Colonic mucosa (tissue), 4 donors: ENCODE measurements around the gene SCFD1. TPM values are rescaled to one million over a fixed set of nuclear protein-coding genes. Genes with fewer than 3 reads are reported as not detected.
"Not testable (repeated sequence)": the region's sequence is repeated elsewhere in the genome, so short reads cannot be mapped to it uniquely, and the experiment has no call there.

Experiments used
- DNase-seq: peaks from one replicate; pipeline ENCODE4 v3.0.0-alpha.2; 2020
- H3K27ac ChIP-seq: fragments of 200-600 bp; one replicate; pipeline ENCODE4 v1.8.0; 2021
- H3K27me3 ChIP-seq: fragments of 200-600 bp; one replicate; pipeline ENCODE4 v1.8.0; 2021
- H3K36me3 ChIP-seq: fragments of 200-600 bp; one replicate; pipeline ENCODE4 v1.8.0; 2021
- H3K4me1 ChIP-seq: fragments of 200-600 bp; one replicate; pipeline ENCODE4 v1.8.0; 2021; ENCODE audit warnings: mild to moderate bottlenecking
- H3K4me3 ChIP-seq: fragments of 200-600 bp; one replicate; pipeline ENCODE4 v1.8.0; 2021
- H3K9ac ChIP-seq, 2 donors: one replicate each; pipeline ENCODE4 v1.7.0; 2013; ENCODE audit warnings: control low read depth in 2 of 2, low read depth in 2 of 2, low read length in 2 of 2
- H3K9me3 ChIP-seq: fragments of 200-600 bp; one replicate; pipeline ENCODE4 v1.8.0; 2021
- intact Hi-C: fragments of 100-400 bp; cut with DNase I; formaldehyde crosslinking; loops from one replicate; pipeline ENCODE4 v1.14.1; 2022
- total RNA-seq, 2 donors: library from RNA; stranded (reverse); fragmentation: NEBNext Ultra II Directional in 1 of 2; extraction: Animal tissue kit (Norgen Biotek cat#: 25700) in 1 of 2; gene quantifications; one replicate each; pipeline ENCODE4 v1.2.1, GENCODE V29; 2021
- TF ChIP-seq, protein P1 (sequence below): fragments of 200-600 bp; IDR thresholded peaks from one replicate; pipeline ENCODE4 v1.8.0; 2022; ENCODE audit warnings: antibody characterized with exemption, mild to moderate bottlenecking
- donor health status: healthy.
- donor health status: DM: no; HTN: no; CAD: no.
- donor health status: DM: no; HTN: no; CAD: no.

Gene SCFD1
- total RNA-seq, 2 donors from 2014 or later = 70.2 to 78.7 TPM

DNA sequence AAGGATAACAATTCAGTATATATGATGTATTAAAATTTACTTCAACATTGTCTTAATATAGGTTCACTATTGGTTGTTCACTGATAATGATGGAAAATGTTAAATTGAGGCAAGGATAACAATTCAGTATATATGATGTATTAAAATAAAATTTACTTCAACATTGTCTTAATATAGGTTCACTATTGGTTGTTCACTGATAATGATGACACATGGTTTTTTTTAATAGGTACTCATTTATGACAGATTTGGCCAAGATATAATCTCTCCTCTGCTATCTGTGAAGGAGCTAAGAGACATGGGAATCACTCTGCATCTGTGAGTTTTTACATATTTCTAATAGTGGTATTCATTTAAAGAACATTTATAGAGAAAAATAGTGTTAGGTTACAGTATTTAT lies 8.1 kb downstream of the SCFD1 start:
- no peaks in the 10 kb centered on the region for H3K4me1 ChIP-seq

GRCh38 chr14:30632730-30633129 lies 10.6 kb downstream of the SCFD1 start:
- TF ChIP-seq, protein P1, sequence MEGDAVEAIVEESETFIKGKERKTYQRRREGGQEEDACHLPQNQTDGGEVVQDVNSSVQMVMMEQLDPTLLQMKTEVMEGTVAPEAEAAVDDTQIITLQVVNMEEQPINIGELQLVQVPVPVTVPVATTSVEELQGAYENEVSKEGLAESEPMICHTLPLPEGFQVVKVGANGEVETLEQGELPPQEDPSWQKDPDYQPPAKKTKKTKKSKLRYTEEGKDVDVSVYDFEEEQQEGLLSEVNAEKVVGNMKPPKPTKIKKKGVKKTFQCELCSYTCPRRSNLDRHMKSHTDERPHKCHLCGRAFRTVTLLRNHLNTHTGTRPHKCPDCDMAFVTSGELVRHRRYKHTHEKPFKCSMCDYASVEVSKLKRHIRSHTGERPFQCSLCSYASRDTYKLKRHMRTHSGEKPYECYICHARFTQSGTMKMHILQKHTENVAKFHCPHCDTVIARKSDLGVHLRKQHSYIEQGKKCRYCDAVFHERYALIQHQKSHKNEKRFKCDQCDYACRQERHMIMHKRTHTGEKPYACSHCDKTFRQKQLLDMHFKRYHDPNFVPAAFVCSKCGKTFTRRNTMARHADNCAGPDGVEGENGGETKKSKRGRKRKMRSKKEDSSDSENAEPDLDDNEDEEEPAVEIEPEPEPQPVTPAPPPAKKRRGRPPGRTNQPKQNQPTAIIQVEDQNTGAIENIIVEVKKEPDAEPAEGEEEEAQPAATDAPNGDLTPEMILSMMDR = no peak
- no peaks in the 10 kb centered on the region for H3K36me3 ChIP-seq
- H3K9ac ChIP-seq = no peak overlapping the region
- no peak for DNase-seq
- H3K27me3 ChIP-seq = no peaks in the 10 kb centered on the region
- intact Hi-C loops = no loop called here
- no peaks in the 10 kb centered on the region for H3K9me3 ChIP-seq
- no peak overlapping the region for H3K27ac ChIP-seq
- no peak overlapping the region for H3K4me3 ChIP-seq
- no peaks in the 10 kb centered on the region for H3K4me1 ChIP-seq

More for the DNA sequence above, 8.1 kb downstream of the SCFD1 start:
- H3K27me3 ChIP-seq = no peaks in the 10 kb centered on the region
- H3K27ac ChIP-seq = no peak overlapping the region
- H3K9me3 ChIP-seq = no peaks in the 10 kb centered on the region
- no peak overlapping the region for H3K4me3 ChIP-seq
- no peak overlapping the region for H3K9ac ChIP-seq
- no peak for DNase-seq
- H3K36me3 ChIP-seq = no peaks in the 10 kb centered on the region
- intact Hi-C loops = no loop called here
- TF ChIP-seq, protein P1 = no peak

- H3K36me3 ChIP-seq = no peaks in the 10 kb centered on the region
Measured at GRCh38 chr14:30638926-30639325, 16.8 kb downstream of the SCFD1 start.

GRCh38 chr14:30641207-30641606 lies 19.1 kb downstream of the SCFD1 start:
- H3K36me3 ChIP-seq = no peaks in the 10 kb centered on the region
- intact Hi-C loops = no loop called here
- H3K4me3 ChIP-seq = no peak overlapping the region
- H3K27ac ChIP-seq = no peak overlapping the region
- H3K4me1 ChIP-seq = no peaks in the 10 kb centered on the region
- H3K9ac ChIP-seq = no peak overlapping the region
- TF ChIP-seq, protein P1 = no peak
- no peak for DNase-seq
- H3K27me3 ChIP-seq = no peaks in the 10 kb centered on the region
- no peaks in the 10 kb centered on the region for H3K9me3 ChIP-seq

More at GRCh38 chr14:30638926-30639325, 16.8 kb downstream of the SCFD1 start:
- no peak overlapping the region for H3K27ac ChIP-seq
- H3K4me3 ChIP-seq = no peak overlapping the region
- H3K4me1 ChIP-seq = no peaks in the 10 kb centered on the region
- no peaks in the 10 kb centered on the region for H3K27me3 ChIP-seq
- intact Hi-C loops = no loop called here
- no peak for DNase-seq
- H3K9me3 ChIP-seq = no peaks in the 10 kb centered on the region
- H3K9ac ChIP-seq = no peak overlapping the region
- TF ChIP-seq, protein P1 = no peak

DNA sequence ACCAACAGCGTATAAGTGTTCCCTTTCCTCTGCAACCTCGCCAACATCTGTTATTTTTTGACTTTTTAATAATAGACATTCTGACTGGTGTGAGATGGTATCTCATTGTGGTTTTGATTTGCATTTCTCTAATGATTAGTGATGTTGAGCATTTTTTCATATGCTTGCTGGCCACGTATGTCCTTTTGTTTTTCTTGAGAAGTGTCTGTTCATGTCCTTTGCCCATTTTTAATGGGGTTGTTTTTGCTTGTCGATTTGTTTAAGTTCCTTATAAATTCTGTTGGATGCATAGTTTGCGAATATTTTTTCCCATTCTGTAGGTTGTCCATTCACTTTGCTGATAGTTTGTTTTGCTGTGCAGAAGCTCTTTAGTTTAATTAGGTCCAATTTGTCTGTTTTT lies 22.3 kb downstream of the SCFD1 start:
- not testable (repeated sequence) for H3K36me3 ChIP-seq, DNase-seq

GRCh38 chr14:30645600-30645999 lies 23.5 kb downstream of the SCFD1 start:
- H3K4me3 ChIP-seq = no peak overlapping the region

More for the DNA sequence above, 22.3 kb downstream of the SCFD1 start:
- H3K9me3 ChIP-seq, H3K9ac ChIP-seq, H3K27me3 ChIP-seq, H3K27ac ChIP-seq, intact Hi-C loops, H3K4me3 ChIP-seq, H3K4me1 ChIP-seq: not testable (repeated sequence)

More at GRCh38 chr14:30645600-30645999, 23.5 kb downstream of the SCFD1 start:
- intact Hi-C loops = no loop called here
- H3K27me3 ChIP-seq = no peaks in the 10 kb centered on the region
- TF ChIP-seq, protein P1 = no peak
- H3K4me1 ChIP-seq = no peaks in the 10 kb centered on the region
- no peak overlapping the region for H3K9ac ChIP-seq
- H3K9me3 ChIP-seq = no peaks in the 10 kb centered on the region
- no peaks in the 10 kb centered on the region for H3K36me3 ChIP-seq
- no peak for DNase-seq
- no peak overlapping the region for H3K27ac ChIP-seq
